HG03571 (cell line): Measurements from ENCODE around the gene WNT7A.

Experiments
- ATAC-seq: cut with Tn5 transposase; IDR thresholded peaks from one replicate; pipeline ENCODE4 v1.9.1; 2021; ENCODE audit not compliant: unreplicated experiment

WNT7A gene

DNA sequence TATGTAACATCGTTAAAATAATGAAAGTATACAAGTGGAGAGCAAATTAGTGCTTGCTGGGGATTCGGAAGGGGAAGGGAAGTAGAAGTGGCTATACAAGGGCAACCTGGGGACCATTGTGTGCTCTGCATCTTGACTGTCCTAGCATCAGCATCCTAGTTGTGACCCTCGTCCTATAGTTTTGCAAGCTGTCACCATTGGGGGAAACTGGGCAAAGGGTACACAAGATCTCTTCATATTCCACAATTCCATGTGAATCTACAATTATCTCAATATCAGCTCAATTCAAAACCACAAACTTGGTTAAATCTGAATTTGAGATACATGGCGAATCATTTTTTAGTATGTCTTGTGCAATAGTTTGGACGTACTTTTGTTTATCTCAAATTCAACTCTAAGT is 30.9 kb downstream of the WNT7A start:
- ATAC-seq, result no peak

DNA sequence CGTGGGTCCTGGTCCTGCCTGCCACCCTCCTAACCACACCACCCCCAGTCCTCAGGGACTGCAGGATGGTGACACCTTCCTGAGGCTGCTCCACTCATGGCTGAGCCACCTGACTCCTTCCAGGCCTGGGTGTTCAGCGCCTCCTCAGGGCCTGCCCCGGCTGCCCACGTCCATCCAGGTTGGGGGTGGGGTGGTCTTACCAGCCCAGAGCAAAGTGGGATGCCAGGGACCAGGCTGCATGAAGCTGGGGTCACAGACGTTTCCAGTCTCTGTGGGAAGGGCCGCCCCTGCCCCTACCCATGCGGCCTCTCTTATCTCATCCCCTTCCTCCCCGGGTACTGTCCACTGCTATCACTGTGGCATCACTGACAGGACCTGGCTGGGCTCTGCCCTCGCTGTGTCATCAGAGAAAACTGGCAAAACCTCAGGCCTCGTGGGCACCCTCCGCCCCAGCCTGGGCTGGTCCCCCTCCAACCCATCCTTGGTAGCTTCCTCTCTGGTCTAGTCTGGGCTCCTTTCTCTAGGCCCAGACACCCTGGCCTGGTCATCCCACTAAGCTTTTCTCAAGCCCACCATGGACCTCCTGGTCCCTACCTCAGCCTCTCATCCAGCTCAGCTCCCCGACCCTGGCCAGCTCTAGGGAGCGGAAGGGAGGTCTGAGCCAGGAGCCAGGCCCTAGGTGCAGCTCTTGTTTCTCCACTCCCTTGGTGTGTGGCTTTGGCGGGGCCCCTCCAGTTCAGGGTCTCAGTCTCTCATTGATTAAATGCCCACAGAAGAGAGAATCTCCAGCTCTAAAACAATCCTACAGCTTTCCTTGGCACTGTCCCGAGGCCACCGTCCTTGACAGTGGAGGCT is 32.9 kb downstream of the WNT7A start:
- no peak for ATAC-seq

DNA sequence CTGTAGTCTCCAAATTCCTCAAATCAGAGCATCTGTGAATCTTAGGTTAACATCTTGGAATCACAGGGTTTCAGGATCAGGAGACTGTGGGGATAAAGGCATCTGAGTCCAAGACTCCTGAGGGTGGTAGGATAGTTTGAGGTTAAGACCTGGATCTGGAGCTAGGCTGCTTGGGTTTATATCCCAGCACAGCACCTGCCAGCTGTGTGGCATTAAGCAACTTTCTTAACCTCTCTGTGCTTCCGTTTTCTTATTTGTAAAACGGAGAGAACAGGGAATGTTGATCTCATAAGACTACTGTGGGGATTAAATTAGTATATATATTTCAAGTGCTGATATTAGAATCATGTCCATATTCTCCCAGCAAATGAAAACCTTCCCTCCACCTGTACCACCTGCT is 33.6 kb downstream of the WNT7A start:
- ATAC-seq, result no peak

DNA sequence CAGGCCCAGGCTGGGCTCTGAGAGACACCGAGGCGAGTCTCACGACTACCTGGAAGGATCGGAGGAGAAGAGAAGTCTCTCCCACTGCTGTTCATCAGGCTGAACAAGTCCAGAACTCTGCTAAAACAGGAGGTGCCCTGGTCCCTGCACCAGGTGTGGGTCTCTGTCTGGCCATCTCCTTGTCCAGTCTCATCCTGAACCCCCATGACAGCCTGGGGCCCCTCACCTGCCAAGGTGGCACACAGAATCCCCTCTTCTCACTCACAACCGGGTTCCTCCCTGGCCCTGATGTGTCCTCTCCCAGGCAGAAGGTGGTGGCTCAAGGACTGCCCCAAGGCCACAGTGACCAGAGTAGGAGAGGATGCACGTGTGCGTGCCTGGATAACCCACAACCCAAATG is 34.1 kb downstream of the WNT7A start:
- ATAC-seq, result no peak

DNA sequence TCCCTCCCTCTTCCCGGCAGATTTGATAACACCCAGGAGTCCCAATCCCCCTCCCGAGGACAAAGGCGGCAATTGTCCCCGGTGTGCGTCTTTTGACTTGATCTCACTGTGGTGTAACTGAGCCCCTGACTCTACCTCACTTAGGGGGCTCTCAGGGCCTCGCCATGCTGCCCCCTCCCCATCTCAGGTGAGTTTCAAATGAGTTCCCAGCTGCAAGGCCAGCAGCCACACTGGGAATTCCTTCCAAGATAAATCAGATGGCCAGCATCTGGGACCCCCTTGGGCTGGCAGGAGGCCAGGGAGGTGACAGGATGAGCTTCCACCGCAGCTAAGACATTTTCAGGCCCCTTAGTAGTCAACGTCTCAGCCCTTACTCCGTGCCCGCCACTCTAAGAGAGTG is 35.0 kb downstream of the WNT7A start:
- ATAC-seq, result no peak

DNA sequence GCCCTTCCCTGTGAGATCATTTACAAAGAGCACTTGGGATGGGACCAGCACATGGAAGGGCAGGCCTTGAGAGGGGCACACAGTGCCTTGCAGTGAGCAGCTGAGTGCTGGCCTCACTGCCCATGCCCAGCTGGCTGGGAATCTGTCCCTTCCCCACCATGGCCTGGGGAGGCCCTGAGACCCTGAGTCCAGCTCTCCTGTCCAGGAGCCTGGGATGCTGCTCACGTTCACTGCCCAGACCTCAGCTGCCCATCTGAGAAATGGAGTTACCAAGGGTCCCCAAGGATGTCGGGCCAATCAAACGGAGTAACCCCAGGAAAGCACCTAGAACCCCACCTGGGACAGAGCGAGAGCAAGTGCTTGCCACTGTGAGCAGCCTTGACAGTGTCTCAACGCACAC is 35.6 kb downstream of the WNT7A start:
- ATAC-seq, result no peak

DNA sequence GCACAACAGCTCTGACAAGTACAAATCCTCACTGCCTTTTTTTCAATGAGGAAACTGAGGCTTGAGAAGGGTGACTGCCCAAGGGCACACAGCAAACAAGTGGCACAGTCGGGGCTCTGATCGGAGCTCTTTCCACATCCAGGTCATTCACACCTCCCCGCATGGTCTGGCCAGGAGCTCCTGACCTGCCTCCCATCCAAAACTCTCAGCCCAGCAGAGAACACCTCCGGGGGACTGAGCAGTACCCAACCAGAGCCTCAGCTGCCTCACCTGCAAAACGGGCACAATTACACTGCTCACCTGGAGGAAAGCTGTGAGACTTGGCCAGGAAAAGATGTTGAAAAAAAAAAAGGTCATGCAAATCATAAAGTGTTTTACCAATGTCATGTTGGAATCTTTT is 36.5 kb downstream of the WNT7A start:
- ATAC-seq, result no peak

DNA sequence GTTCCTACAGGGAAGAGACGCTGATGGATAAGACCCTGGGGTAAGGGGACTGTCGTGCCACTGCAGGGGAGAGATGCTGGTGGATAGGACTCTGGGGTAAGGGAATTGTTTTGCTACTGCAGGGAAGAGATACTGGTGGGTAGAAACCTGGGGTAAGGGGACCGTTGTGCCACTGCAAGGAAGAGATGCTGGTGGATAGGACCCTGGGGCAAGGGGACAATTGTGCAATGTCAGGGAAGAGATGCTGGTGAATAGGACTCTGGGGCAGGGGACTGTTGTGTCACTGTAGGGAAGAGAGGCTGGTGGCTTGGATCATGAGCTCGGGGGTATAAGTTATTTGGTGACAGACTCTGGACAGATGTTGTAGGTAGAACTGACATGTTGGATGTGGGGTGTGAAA is 37.6 kb downstream of the WNT7A start:
- ATAC-seq, result no peak

DNA sequence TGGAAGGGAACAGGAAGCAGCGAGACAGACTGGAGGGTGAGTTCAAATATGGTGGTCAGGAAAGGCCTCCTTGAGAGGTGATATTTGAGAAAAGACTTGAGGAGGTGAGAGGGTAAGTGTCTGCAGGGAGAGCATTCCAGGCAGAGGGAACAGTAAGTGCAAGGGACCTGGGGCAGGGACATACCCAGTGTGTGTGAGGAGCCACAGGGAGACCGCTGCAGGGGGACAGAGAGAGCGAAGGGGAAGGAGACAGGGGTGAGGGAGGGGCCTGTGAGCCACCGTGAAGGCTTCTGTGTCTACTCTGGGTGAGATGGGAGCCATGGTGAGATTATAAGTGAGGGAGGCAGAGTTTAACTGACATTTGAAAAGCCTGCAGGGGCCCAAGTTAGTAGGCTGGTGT is 38.0 kb downstream of the WNT7A start:
- ATAC-seq, result no peak

DNA sequence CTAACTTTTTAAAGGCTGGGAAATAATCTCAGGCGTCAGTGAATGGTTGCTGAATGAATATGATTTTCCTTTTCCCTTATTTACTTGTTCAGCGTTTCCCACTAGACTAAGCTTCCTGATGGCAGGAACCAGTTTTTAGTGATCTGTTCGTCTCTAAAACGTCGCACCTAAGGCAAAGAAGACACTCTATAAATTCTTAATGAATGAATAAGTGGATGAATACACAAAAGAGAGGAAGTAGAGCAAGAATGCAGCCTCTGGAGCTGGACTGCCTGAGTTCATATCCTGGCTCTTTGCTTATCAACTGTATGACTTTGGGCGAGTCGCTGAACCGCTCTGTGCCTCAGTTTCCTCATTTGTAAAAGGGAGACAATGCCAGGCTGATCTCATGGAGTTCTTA is 38.7 kb downstream of the WNT7A start:
- no peak for ATAC-seq

DNA sequence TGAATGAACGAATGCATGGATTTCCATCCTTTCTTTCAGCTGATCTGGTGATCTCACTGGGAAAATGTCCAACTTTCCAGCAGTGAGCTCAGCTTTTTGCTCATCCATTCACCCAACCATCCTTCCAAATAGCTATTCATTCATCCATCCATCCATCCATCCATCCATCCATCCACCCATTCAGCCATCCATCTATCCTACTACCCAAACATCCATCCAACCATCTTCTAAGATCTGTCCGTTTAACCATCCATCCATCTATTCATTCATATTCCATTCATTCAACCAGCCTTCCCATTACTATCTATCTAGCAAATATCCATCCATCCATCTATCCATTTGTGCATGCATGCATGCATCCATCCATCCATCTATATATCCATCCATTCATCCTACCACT is 39.4 kb downstream of the WNT7A start:
- no peak for ATAC-seq

DNA sequence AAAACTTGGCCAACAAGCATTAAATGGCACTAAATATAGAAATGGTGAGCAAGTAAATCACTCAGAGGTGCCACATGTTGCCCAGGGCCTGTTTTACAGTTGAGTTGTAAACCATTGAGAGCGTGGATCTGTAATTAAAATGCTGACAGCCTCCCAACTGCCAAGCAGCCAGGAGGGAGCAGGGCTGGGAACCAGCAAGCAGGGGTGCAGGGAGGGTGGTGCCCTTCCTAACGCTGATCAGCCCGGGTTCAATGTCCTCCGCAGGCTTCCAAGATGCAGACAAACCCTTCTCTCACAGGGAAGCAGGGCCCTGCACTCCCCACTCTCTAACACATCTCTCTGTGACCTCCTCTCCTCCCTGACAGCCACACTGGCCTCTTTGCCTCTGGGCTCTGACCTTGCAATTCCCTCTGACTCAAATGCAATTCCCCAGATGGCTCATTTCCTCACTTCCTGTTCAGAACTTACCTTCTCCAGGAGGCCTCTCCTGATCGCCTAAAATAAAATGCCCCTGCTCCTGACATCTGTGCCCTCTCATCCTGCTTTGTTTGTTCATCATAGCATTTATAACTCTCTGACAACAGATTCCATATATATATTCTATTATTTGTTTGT is 40.0 kb downstream of the WNT7A start:
- no peak for ATAC-seq

DNA sequence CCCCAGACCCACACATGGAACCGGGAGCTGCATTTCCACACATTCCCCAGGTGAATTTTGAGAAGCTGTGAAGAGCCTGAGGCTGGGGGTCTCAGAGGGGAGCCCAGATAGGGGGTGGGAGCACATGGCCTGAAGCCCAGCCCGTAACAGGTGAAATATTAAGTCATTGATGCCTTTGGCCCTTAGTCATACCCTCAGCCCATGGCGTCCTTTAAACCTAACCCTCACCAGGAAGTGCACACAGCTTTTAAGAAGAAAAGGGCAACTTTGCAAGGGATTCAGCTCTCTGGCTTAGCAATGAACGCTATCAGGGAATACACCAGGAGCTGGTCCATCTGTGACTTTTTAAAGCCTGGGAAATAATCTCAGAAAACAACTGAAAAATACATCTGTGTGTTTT is 40.6 kb downstream of the WNT7A start:
- no peak for ATAC-seq

DNA sequence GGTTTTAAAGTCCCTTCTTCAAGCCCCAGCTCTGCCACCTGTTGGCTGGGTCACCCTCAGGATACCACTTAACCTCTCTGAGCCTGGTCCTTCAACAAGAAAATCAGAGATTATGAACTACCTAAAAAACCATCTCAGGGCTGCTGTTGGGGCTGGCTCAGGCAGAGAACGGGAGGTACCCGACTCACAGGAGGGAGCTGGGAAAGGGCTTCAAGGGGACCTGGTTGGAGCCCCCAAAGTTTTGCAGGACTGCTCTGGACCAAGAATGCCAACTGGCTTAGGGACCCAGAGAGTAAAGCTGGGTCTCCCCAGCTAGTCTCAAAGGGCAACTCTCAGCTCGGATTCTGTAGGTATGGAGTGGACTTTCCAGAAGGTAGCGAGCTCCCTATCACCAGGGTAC is 41.5 kb downstream of the WNT7A start:
- ATAC-seq, result no peak

DNA sequence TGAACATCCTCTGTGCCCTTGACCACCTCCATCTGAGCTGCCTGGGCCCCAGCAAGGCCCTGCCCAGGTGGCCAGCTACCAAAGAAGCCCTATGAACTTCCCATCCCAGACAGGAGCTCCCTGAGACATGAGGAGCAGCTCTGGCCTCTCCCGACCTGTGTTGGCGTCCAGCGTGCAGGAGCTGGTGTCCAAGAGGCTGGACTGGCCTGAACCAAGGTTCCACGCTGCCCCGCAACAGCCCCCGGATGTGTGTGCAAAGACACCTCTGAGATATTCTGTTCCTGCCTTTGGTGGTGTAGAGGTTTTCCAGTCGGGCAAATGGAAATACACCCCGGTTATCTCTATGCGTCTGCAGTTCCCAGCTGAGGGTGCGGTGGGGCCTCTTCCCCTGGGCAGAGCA is 42.1 kb downstream of the WNT7A start:
- no peak for ATAC-seq

DNA sequence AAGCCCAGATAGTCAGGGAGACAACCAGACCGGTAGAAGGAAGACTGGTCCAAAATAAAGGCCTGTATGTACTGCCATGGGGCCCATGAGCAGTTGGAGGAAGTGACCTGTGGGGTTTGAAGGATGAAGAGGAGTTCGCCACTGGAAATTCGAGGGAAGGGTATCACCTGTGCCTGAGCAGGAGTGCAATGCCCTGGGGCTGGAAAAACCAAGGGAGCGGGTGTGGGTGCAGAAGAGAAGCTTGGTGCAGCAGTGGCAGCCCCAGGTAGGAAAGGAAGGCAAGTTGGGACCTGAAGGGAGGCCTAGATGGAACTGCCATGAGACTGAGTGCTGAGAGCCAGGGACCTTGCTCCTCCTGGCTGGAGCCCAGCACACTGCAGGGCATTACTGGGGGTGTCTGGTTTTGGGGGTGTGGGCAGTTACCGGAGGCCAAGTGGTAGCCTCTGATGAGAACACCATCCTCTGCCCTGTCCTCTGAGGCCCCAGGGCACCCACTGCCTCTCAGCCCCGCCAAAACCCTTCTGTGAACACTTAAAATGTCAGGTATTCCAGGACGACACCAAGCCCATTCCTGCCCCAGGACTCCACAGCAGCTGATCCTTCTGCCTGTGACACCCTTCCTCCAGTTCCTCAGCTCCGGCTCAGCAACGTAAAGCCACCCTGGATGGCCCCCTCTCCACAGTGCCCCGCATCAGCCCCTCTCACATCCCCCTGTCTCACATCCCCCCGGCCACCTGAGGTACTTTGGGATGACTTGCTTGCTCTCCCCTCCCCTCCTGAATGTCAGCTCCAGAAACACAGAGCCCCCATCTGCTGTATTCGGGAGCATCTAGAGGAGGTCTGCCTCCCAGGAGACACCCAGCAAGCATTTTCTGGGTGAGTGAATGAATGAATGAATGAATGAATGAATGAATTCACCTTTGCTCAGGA is 42.9 kb downstream of the WNT7A start:
- no peak for ATAC-seq

DNA sequence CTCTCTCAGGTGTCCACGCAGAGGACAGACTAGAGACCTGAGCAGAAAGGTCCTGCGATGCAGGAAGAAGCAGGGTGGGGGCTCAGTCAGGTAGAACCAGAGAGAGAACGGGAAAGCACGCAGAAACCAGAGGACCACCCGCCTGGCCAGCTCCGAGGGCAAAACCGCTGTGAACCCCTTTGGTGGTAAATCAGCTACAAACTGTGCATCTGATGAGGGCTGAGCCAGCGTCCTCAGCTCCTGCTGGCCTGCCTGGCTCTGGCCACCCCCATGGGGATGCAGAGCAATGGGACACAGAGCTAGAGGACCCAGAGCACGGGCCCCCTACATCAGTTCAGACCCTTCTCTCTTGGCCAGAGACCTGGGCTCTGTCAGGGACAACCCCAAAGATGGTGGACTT is 44.6 kb downstream of the WNT7A start:
- no peak for ATAC-seq

DNA sequence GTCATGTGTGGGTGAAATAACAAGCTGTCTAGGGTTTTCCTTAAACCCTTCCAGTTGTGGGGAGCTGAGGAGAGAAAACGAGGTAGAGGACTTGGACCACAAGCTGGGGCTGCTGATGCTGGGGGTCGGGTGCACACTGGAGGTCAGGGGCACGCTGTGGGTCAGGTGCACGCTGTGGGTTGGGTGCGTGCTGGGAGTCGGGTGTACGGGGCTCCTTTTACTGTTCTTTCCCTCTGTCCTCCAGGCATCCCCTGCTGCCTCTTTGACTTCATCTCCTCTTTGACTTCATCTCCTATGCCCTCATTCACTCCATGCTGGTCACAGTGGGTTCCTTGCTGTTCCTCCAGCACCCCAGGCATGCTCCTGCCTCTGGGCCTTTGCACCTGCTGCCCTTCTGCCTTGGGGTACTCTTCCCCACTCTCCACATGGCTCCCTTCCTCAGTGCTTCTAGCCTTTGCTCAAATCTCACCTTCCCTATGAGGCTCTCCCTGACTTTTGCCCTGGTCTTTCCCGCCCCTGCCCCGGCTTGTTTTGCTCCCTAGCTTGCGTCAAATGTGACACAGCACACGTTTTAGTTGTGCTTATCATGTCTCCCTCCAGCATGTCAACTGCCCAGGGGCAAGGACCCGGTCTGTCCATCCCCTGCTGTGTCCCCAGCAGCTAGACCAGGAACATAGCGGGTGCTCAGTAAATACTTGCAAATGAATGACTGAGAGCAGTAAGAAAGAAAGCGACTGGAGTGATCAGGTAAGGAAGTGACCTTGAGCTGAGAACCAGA is 45.4 kb downstream of the WNT7A start:
- ATAC-seq, result no peak

DNA sequence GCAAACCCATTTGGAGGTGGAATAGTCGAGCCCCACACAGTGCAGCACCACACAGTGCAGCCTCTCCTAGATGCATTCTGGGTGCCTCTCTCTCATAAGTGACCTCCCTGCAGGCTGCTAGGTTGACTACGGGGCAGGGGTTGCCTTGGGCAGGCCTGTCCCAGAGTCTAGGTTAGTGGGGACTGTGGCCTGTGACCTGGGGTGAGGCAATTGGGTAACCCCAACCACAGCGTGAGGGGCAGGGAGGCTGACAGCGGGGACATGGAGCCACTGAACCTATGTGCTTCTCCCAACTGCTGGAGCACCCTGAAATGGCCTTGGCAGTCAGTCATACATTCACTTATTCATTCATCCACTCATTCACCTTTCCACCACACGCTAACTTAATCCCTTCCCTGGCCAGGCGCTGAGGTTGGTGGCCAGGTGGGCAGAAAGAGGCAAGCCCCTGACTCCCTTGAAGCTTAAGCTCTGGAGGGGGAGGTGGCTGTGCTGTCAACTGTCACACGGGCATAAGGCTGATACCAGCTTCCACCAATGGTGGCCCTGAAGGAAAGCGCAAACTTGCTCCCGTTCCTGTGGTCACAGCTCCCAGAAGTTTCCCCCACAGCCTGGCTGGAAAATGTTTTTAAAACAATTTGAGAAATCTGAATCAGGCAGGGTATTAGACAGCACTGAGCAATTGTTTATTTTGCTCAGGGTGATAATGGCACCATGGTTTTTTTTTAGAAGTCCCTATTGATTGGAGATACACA is 46.2 kb downstream of the WNT7A start:
- ATAC-seq, result no peak

DNA sequence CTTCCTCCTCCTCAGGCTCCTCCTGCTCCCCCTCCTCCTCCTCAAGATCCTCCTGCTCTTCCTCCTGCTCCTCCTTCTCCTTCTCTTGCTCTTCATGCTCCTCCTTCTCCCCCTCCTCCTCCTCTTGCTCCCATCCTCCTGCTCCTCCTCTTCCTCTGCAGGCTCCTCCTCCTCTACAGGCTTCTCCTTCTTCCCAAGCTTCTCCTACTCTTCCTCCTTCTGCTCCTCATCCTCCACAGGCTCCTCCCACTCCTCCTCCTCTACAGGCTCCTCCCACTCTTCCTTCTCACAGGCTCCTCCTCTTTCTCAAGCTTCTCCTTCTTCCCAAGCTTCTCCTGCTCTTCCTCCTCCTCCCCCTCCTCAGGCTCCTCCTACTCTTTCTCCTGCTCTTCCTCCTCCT is 47.7 kb downstream of the WNT7A start:
- ATAC-seq, result no peak
